Peyer's patch (tissue), 4 donors: Measurements from ENCODE around the gene TMC5.

ENCODE experiments used
- CTCF ChIP-seq, 6 experiments: fragments of 450-650 bp in 4 of 6; fragments of 200-600 bp in 2 of 6; sonication (generic) in 1 of 6; IDR thresholded peaks; one replicate each; pipeline ENCODE4 v1.5.1; 2017 to 2019; ENCODE audit warnings: antibody characterized with exemption in 6 of 6, mild to moderate bottlenecking in 3 of 6, moderate library complexity in 1 of 6
- POLR2A ChIP-seq, 2 donors: fragments of 450-650 bp; IDR thresholded peaks; one replicate each; pipeline ENCODE4 v1.5.1; 2017; ENCODE audit warnings: antibody characterized with exemption in 2 of 2, mild to moderate bottlenecking in 2 of 2, moderate library complexity in 2 of 2

- TF ChIP-seq CTCF (IDR thresholded peaks at IDR 0.05) = no peak
- no peak for TF ChIP-seq POLR2A (IDR thresholded peaks at IDR 0.05)
Measured at GRCh38 chr16:19486750-19487325, 69.2 kb downstream of the TMC5 start.
